GM23338 (cell line): ENCODE data around the gene GALNT9. TPM values are rescaled to one million over a fixed set of nuclear protein-coding genes. Genes with fewer than 3 reads are reported as not detected.

Experiments
- CREB1 ChIP-seq: fragments of 250-450 bp; sonication (Bioruptor Pico); IDR thresholded peaks from 2 replicates; pipeline ENCODE4 v1.5.0; 2020; ENCODE audit warnings: low read depth, mild to moderate bottlenecking, moderate library complexity
- NANOG ChIP-seq: IDR thresholded peaks from 2 replicates; pipeline ENCODE4 v1.6.1; 2016; ENCODE audit warnings: antibody characterized with exemption, borderline replicate concordance
- REST ChIP-seq: IDR thresholded peaks from one replicate; pipeline ENCODE4 v1.6.1; 2018; ENCODE audit warnings: antibody characterized with exemption; ENCODE audit not compliant: unreplicated experiment
- ZNF114 ChIP-seq: fragments of 250-450 bp; sonication (Bioruptor Pico); IDR thresholded peaks from 2 replicates; pipeline ENCODE4 v1.5.0; 2020; ENCODE audit warnings: mild to moderate bottlenecking, moderate library complexity
- ZNF462 ChIP-seq: fragments of 250-450 bp; sonication (Bioruptor Pico); IDR thresholded peaks from 2 replicates; pipeline ENCODE4 v1.5.0; 2020; ENCODE audit warnings: mild to moderate bottlenecking, moderate library complexity
- polyA plus RNA-seq: library from polyadenylated mRNA; unstranded; fragments of >200 nt; fragmentation: Nextera tagmentation; extraction: Ambion mirVana; gene quantifications from 2 replicates; pipeline ENCODE4 v1.2.1, GENCODE V29; 2016
- total RNA-seq: library from RNA; depleted of rRNA; stranded (reverse); fragments of >200 nt; shearing (Covaris generic); gene quantifications from 2 replicates; pipeline ENCODE4 v1.2.3, GENCODE V29; 2014

The GALNT9 gene
- total and polyA plus RNA-seq, 2 experiments from 2014 or later = 0.81 to 2.5 TPM

DNA sequence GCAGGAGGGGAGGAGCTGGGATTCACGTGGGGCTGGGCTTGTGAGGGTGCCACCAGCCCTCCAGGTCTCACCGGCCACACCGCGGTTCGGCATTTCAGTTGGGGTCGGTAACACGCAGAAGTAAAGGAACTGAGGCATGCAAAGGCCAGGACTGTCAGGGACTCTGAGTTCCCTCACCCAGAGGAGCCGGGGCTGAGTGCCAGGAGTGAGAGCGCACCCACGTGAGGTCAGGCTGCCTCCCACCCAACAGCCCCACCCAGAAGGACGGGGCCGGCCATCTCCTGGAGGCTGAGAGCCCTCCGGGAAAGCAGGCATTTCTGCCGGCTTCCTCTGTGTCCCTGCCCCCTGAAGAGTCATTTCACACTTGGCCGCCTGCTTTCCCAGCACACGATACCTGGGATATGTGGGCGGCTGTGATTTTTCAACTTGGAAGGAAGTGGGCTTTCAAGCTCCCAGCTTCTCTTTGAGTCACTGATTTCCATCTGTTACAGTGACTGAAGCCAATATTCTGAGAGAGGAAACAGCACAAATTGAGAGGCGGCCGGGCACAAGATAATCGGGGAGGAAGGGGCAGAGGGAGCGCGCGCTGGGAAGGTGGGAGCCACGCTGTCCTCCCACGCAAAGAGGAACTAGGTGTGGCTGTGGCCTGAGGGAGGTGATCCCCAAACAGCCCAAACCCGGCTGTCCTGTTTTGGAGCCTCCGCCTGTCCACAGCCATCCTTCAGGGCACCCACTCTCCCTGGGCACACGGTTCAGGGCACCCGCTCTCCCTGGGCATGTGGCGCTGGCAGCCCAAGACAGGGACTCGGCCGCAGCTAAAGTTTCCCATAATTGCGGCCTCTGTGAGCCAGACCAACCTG is 19.0 kb downstream of the GALNT9 start (continued):
- TF ChIP-seq ZNF462 (CRISPR knock-in tag) (no peak), REST (no peak), CREB1 (no peak), ZNF114 (CRISPR knock-in tag) (no peak), NANOG (no peak)
